Esophagus muscularis mucosa (tissue), 3 donors: ENCODE measurements around the gene GALNT18.

Experiments
- CTCF ChIP-seq, 3 experiments: fragments of 200-600 bp in 2 of 3; fragments of 450-650 bp in 1 of 3; sonication (generic) in 2 of 3; IDR thresholded peaks; one replicate each; pipeline ENCODE4 v1.5.1; 2017 to 2019; ENCODE audit warnings: antibody characterized with exemption in 3 of 3, mild to moderate bottlenecking in 2 of 3, moderate library complexity in 1 of 3
- POLR2A ChIP-seq: fragments of 450-650 bp; IDR thresholded peaks from one replicate; pipeline ENCODE4 v1.6.1; 2017; ENCODE audit warnings: antibody characterized with exemption, moderate library complexity, mild to moderate bottlenecking, low read depth

GRCh38 chr11:11531131-11531908 is 90.5 kb downstream of the GALNT18 start:
- TF ChIP-seq CTCF (IDR thresholded peaks at IDR 0.05) (no peak), POLR2A (no peak)
